CD4-positive, CD25-positive, alpha-beta regulatory T cell (primary cell): ENCODE data around the gene SH3GL3. TPM values are rescaled to one million over a fixed set of nuclear protein-coding genes. Genes with fewer than 3 reads are reported as not detected.

ENCODE experiments used
- ATAC-seq, 2 donors: fragments of 150-1000 bp; cut with Tn5 transposase; one replicate each; pipeline ENCODE4 v1.10.0; 2021; ENCODE audit warnings: low read depth in 2 of 2, moderate number of reproducible peaks in 2 of 2, moderate library complexity in 1 of 2
- DNase-seq, 3 donors: peaks; one replicate each; pipeline versions ENCODE4 v3.0.0 to v3.0.0-alpha.2; 2012 to 2022; ENCODE audit warnings: mixed read lengths in 1 of 3
- H3K27ac ChIP-seq: one replicate; pipeline ENCODE4 v1.7.0; 2013; ENCODE audit warnings: mild to moderate bottlenecking, low read length; ENCODE audit not compliant: insufficient read depth, poor library complexity, severe bottlenecking
- H3K27me3 ChIP-seq: one replicate; pipeline ENCODE4 v1.7.0; 2013; ENCODE audit warnings: low read length; ENCODE audit not compliant: control insufficient read depth, insufficient read depth
- H3K36me3 ChIP-seq: one replicate; pipeline ENCODE4 v1.7.0; 2013; ENCODE audit warnings: mild to moderate bottlenecking, low read length, moderate library complexity; ENCODE audit not compliant: control insufficient read depth, insufficient read depth
- H3K4me1 ChIP-seq: 2 replicates; pipeline ENCODE4 v1.7.0; 2013; ENCODE audit warnings: mild to moderate bottlenecking, low read length; ENCODE audit not compliant: insufficient read depth, control insufficient read depth, poor library complexity, severe bottlenecking
- H3K4me3 ChIP-seq: one replicate; pipeline ENCODE4 v1.7.0; 2013; ENCODE audit warnings: low read depth, mild to moderate bottlenecking, low read length, moderate library complexity
- H3K9me3 ChIP-seq, 2 experiments: 1 replicate in 1 of 2; 2 replicates in 1 of 2; pipeline ENCODE4 v1.7.0; 2013; ENCODE audit warnings: low read length in 2 of 2, mild to moderate bottlenecking in 1 of 2, moderate library complexity in 1 of 2; ENCODE audit not compliant: control insufficient read depth in 2 of 2
- H3K27ac Mint-ChIP-seq, 3 donors: one replicate each; pipeline ENCODE4 v1.8.0; 2020 to 2022; ENCODE audit warnings: mild to moderate bottlenecking in 3 of 3, mixed read lengths in 3 of 3, moderate library complexity in 2 of 3
- H3K27me3 Mint-ChIP-seq: one replicate; pipeline ENCODE4 v1.8.0; 2022; ENCODE audit warnings: mild to moderate bottlenecking, mixed read lengths
- H3K36me3 Mint-ChIP-seq: one replicate; pipeline ENCODE4 v1.8.0; 2020; ENCODE audit warnings: mixed read lengths
- H3K4me1 Mint-ChIP-seq, 4 donors: one replicate each; pipeline ENCODE4 v1.8.0; 2020 to 2022; ENCODE audit warnings: mixed read lengths in 4 of 4, mild to moderate bottlenecking in 1 of 4
- H3K4me3 Mint-ChIP-seq, 4 donors: one replicate each; pipeline ENCODE4 v1.8.0; 2020 to 2022; ENCODE audit warnings: mild to moderate bottlenecking in 4 of 4, mixed read lengths in 4 of 4, moderate library complexity in 3 of 4
- H3K9me3 Mint-ChIP-seq, 7 donors: one replicate each; pipeline ENCODE4 v1.8.0; 2020 to 2022; ENCODE audit warnings: mixed read lengths in 7 of 7, mild to moderate bottlenecking in 3 of 7, moderate library complexity in 2 of 7
- polyA plus RNA-seq, 4 donors: library from polyadenylated mRNA; unstranded; fragments of 300-500 nt; fragmentation: Illumina TruSeq; gene quantifications; one replicate each; pipeline ENCODE4 v1.2.3, GENCODE V29; 2021
- total RNA-seq: library from RNA; stranded (reverse); gene quantifications from one replicate; pipeline ENCODE4 v1.2.3, GENCODE V29; 2022

Gene SH3GL3
- total and polyA plus RNA-seq, 5 donors from 2014 or later, result not detected

DNA sequence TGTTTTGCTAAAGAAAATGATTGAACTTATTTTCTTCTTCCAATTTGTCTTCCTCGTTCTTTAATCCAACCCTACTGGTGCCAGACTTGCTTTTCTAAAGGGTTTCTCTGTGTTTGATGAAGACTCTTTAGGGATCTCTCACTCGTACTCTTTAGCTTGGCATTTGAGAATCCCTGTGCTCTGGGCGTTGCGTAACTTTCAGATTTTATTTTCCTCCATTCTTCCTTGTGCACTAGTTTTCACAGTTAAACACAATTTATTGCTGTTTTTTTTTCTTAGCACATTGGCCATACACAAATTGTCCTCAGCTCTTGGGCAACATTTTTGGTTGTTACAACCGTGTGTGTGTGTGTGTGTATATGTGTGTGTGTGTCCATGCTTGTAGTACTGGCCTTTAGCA, 111.0 kb downstream of the SH3GL3 start:
- H3K4me1 Mint-ChIP-seq, result peaks cover 0 to 3% (median under 1%) of the 10 kb centered on the region in 4 donors
- no peak for DNase-seq
- Histone ChIP-seq H3K36me3 (no peaks in the 10 kb centered on the region), H3K4me1 (no peaks in the 10 kb centered on the region), H3K9me3 (no peaks in the 10 kb centered on the region), H3K27ac (no peak overlapping the region), H3K27me3 (no peaks in the 10 kb centered on the region), H3K4me3 (no peak overlapping the region)
- ATAC-seq, result no peak
- peaks cover 5% of the 10 kb centered on the region for H3K27me3 Mint-ChIP-seq
- no peak overlapping the region for H3K27ac Mint-ChIP-seq
- H3K36me3 Mint-ChIP-seq, result no peaks in the 10 kb centered on the region
- H3K9me3 Mint-ChIP-seq, result peaks cover 0 to 2% (median 0%) of the 10 kb centered on the region in 7 donors
- H3K4me3 Mint-ChIP-seq, result no peak overlapping the region

DNA sequence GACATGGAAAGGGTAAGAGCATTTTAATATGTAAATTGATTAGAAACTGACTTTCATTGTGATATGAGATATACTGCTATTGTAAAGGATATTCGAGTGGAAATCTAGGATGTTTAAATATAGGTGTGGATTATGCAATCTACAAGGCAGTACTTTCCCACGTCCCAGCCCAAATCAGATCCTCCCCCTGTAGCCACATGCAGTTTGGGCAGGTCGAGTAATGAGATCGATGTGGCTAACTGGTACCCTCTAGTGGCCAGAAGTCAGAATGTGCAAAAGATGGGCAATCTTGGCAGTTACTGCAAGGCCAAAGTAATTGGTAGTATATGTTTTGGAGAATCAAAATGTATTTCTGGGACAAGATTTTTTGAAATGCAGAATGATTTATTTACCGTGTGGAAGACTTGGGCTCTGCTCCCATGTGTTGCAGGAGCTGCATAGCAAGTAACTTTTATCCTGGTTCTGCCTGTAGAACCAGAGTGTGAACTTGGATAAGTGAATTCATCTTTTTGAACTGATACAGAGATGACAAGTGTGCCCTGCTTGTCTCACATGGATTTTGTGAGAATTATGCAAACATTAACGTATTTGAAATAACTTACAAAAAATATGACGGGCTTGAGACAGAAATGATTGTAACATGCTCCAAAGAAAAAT, 112.3 kb downstream of the SH3GL3 start:
- Histone ChIP-seq H3K27ac (no peak overlapping the region), H3K27me3 (no peaks in the 10 kb centered on the region), H3K4me1 (no peaks in the 10 kb centered on the region), H3K9me3 (no peaks in the 10 kb centered on the region), H3K36me3 (no peaks in the 10 kb centered on the region), H3K4me3 (no peak overlapping the region)
- peak in 2 of 3 donors; percentile 11 to 58 for DNase-seq
- Mint-ChIP-seq H3K27ac (no peak overlapping the region), H3K36me3 (no peaks in the 10 kb centered on the region), H3K27me3 (peaks cover 5% of the 10 kb centered on the region), H3K9me3 (peaks cover 0 to 2% (median 0%) of the 10 kb centered on the region in 7 donors), H3K4me1 (peaks cover 0 to 3% (median under 1%) of the 10 kb centered on the region in 4 donors), H3K4me3 (no peak overlapping the region)
- no peak for ATAC-seq

GRCh38 chr15:83561661-83562060, 114.5 kb downstream of the SH3GL3 start:
- H3K9me3 Mint-ChIP-seq, result peaks cover 0 to 2% (median 0%) of the 10 kb centered on the region in 7 donors
- no peaks in the 10 kb centered on the region for H3K27me3 Mint-ChIP-seq
- no peaks in the 10 kb centered on the region for H3K36me3 Mint-ChIP-seq
- H3K27ac Mint-ChIP-seq, result no peak overlapping the region
- ATAC-seq, result no peak
- Histone ChIP-seq H3K4me3 (no peak overlapping the region), H3K27ac (no peak overlapping the region), H3K36me3 (no peaks in the 10 kb centered on the region), H3K27me3 (no peaks in the 10 kb centered on the region), H3K4me1 (no peaks in the 10 kb centered on the region), H3K9me3 (no peaks in the 10 kb centered on the region)
- peaks cover 0 to 3% (median under 1%) of the 10 kb centered on the region in 4 donors for H3K4me1 Mint-ChIP-seq
- no peak for DNase-seq
- H3K4me3 Mint-ChIP-seq, result no peak overlapping the region

- DNase-seq, result no peak
- H3K9me3 ChIP-seq, result no peaks in the 10 kb centered on the region
- no peak overlapping the region for H3K27ac Mint-ChIP-seq
These were observed 118.0 kb downstream of the SH3GL3 start for GRCh38 chr15:83565138-83565537.

DNA sequence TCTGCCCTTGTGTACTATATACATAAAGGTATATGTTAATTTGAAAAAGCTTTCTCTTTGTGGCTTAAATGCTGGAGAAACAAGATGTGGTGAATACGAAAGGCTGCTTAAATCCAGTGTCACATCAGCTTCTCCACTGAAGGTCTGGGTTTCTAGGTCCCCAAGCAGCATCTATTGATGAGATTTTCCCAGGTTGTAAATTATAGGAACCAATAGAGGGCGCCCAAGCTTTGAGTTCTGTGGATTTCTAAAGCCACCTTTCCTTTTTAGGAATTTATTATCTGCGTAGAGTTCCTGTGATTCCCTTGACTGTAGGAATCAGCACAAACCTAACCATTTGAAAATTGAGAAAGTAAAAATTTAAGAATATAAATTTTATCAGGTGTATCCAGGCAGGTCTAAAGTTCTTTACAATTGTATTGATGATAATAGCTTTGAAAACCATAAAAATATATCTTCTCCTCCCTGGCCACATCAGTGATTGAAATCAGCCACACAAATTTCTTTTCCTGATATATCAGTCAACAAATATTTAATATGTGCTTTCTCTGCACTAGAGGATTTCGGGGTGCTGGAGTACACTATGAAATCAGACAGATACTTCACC, 118.5 kb downstream of the SH3GL3 start:
- DNase-seq (peak in 1 of 3 donors; percentile 28), ATAC-seq (no peak)
- Histone ChIP-seq H3K36me3 (no peaks in the 10 kb centered on the region), H3K4me3 (no peak overlapping the region), H3K27me3 (no peaks in the 10 kb centered on the region), H3K4me1 (no peaks in the 10 kb centered on the region), H3K9me3 (no peaks in the 10 kb centered on the region), H3K27ac (no peak overlapping the region)
- Mint-ChIP-seq H3K9me3 (peaks cover 0 to 1% (median 0%) of the 10 kb centered on the region in 7 donors), H3K27me3 (no peaks in the 10 kb centered on the region), H3K4me1 (no peaks in the 10 kb centered on the region), H3K4me3 (no peak overlapping the region), H3K27ac (no peak overlapping the region), H3K36me3 (no peaks in the 10 kb centered on the region)

More at GRCh38 chr15:83565138-83565537, 118.0 kb downstream of the SH3GL3 start:
- no peak overlapping the region for H3K4me3 Mint-ChIP-seq
- Histone ChIP-seq H3K4me1 (no peaks in the 10 kb centered on the region), H3K4me3 (no peak overlapping the region), H3K36me3 (no peaks in the 10 kb centered on the region), H3K27me3 (no peaks in the 10 kb centered on the region), H3K27ac (no peak overlapping the region)
- no peaks in the 10 kb centered on the region for H3K36me3 Mint-ChIP-seq
- ATAC-seq, result no peak
- no peaks in the 10 kb centered on the region for H3K9me3 Mint-ChIP-seq
- H3K27me3 Mint-ChIP-seq, result no peaks in the 10 kb centered on the region
- H3K4me1 Mint-ChIP-seq, result no peaks in the 10 kb centered on the region

DNA sequence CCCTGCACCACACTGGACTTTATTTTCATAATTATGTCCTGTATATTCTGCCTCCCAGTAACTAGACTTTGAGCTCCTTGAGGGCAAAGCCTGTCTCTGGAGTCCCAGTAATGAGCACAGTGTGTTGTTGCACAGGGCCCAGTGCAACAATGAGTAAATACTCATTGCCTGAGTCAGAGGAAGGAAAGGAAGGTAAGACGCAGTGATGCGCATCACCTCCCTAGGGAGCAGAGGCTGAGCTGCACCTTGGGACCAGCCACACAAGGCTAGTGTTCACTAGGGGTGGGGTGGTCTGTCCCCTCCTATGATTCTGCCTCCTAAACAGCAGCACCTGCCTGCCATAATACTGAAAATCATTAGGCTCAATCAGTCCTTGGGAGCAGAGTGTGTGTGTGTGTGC, 120.2 kb downstream of the SH3GL3 start:
- Histone ChIP-seq H3K27ac (no peak overlapping the region), H3K27me3 (no peaks in the 10 kb centered on the region), H3K36me3 (no peaks in the 10 kb centered on the region), H3K9me3 (no peaks in the 10 kb centered on the region), H3K4me3 (no peak overlapping the region), H3K4me1 (no peaks in the 10 kb centered on the region)
- Mint-ChIP-seq H3K36me3 (no peaks in the 10 kb centered on the region), H3K27ac (no peak overlapping the region), H3K27me3 (peaks cover 6% of the 10 kb centered on the region), H3K4me1 (no peaks in the 10 kb centered on the region), H3K9me3 (peaks cover 0 to 1% (median 0%) of the 10 kb centered on the region in 7 donors), H3K4me3 (no peak overlapping the region)
- DNase-seq, result no peak
- no peak for ATAC-seq

DNA sequence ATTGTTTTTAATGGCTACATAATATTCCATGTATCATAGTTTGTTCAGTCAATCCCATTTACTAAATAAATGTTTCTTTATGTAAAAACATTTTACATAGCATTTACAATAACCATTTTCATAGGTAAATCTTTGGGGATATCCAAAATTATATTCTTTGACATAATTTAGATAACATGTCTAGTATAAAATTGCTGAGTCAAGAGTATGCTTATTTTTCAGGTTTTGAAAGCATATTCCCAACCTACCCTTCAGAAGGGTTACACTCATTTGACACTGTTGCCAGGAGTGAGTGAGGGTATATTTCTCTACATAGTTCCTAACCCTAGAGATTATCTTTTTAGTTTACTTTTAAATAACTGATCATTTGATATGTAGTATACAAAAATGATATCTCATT, 122.2 kb downstream of the SH3GL3 start:
- H3K27me3 ChIP-seq, result no peaks in the 10 kb centered on the region

DNA sequence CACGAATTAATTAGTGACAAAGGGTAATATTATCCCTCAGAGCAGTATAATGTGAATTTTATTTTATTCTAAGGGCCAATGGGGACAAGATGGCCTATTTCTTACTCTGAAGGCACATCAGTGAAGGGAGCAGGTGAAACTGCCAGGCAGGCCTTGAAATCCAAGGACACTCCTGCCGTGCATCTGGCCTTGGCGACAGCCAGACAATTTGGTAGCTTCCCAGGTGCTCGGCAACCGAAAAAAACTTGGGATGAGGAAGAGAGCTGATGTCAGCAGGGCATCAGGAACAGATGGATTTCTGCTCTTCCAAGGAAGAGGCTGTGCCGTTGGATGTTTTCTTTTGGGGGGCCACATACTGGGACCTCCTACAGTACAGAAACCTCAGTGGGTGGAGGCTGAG, 123.6 kb downstream of the SH3GL3 start:
- no peak for DNase-seq
- Mint-ChIP-seq H3K9me3 (peaks cover 0 to 2% (median 0%) of the 10 kb centered on the region in 7 donors), H3K36me3 (no peaks in the 10 kb centered on the region), H3K4me3 (no peak overlapping the region), H3K4me1 (no peaks in the 10 kb centered on the region), H3K27me3 (peaks cover 9% of the 10 kb centered on the region), H3K27ac (no peak overlapping the region)
- Histone ChIP-seq H3K4me3 (no peak overlapping the region), H3K36me3 (no peaks in the 10 kb centered on the region), H3K27ac (no peak overlapping the region), H3K4me1 (no peaks in the 10 kb centered on the region), H3K27me3 (no peaks in the 10 kb centered on the region), H3K9me3 (no peaks in the 10 kb centered on the region)
- no peak for ATAC-seq

More for the DNA sequence above, 122.2 kb downstream of the SH3GL3 start:
- H3K9me3 Mint-ChIP-seq, result peaks cover 0 to 1% (median 0%) of the 10 kb centered on the region in 7 donors
- H3K9me3 ChIP-seq, result no peaks in the 10 kb centered on the region
- ATAC-seq, result no peak
- H3K4me3 ChIP-seq, result no peak overlapping the region
- H3K4me1 Mint-ChIP-seq, result no peaks in the 10 kb centered on the region
- H3K27ac Mint-ChIP-seq, result no peak overlapping the region
- H3K27ac ChIP-seq, result no peak overlapping the region
- no peaks in the 10 kb centered on the region for H3K36me3 ChIP-seq
- peaks cover 9% of the 10 kb centered on the region for H3K27me3 Mint-ChIP-seq
- DNase-seq, result no peak
- H3K36me3 Mint-ChIP-seq, result no peaks in the 10 kb centered on the region
- no peaks in the 10 kb centered on the region for H3K4me1 ChIP-seq
- H3K4me3 Mint-ChIP-seq, result no peak overlapping the region
